Measurements from ENCODE around the gene CRYBG3. TPM values are rescaled to one million over a fixed set of nuclear protein-coding genes. Genes with fewer than 3 reads are reported as not detected.

Gene CRYBG3
- total RNA-seq, 2 donors from 2014 or later, result 15.7 to 22.2 TPM

GRCh38 chr3:97871801-97872524 lies 50.2 kb downstream of the CRYBG3 start:
- no peaks in the 10 kb centered on the region for H3K9me3 ChIP-seq
- no peak overlapping the region for H3K9ac ChIP-seq (ENCODE audit: low read depth in 2 of 2, low read length in 2 of 2)
- H3K4me1 ChIP-seq, result no peaks in the 10 kb centered on the region
- no peaks in the 10 kb centered on the region for H3K27me3 ChIP-seq
- no peak overlapping the region for H3K4me3 ChIP-seq
- DNase-seq, result no peak
- intact Hi-C loops (cut with DNase I), result loop anchor here (10.0 kb wide), 1 partner anchor 73 kb away; no protein-coding TSS in a partner anchor
- TF ChIP-seq CTCF (IDR thresholded peaks at IDR 0.05), result no peak
- H3K27ac ChIP-seq, result no peak overlapping the region
- H3K36me3 ChIP-seq, result no peaks in the 10 kb centered on the region

- Histone ChIP-seq H3K4me1 (no peaks in the 10 kb centered on the region), H3K36me3 (no peaks in the 10 kb centered on the region), H3K9me3 (no peaks in the 10 kb centered on the region), H3K4me3 (no peak overlapping the region), H3K27ac (no peak overlapping the region), H3K9ac (ENCODE audit: low read depth in 2 of 2, low read length in 2 of 2) (no peak overlapping the region), H3K27me3 (no peaks in the 10 kb centered on the region)
- intact Hi-C loops (cut with DNase I), result loop anchor here (10.0 kb wide), 1 partner anchor 72 kb away; no protein-coding TSS in a partner anchor
- DNase-seq, result no peak
- no peak for TF ChIP-seq CTCF (IDR thresholded peaks at IDR 0.05)
These were observed 50.8 kb downstream of the CRYBG3 start for GRCh38 chr3:97872525-97873042.

- DNase-seq, result no peak
- Histone ChIP-seq H3K4me1 (peaks cover 4% of the 10 kb centered on the region), H3K27me3 (no peaks in the 10 kb centered on the region), H3K36me3 (no peaks in the 10 kb centered on the region), H3K9ac (ENCODE audit: low read depth in 2 of 2, low read length in 2 of 2) (no peak overlapping the region), H3K27ac (no peak overlapping the region), H3K9me3 (no peaks in the 10 kb centered on the region), H3K4me3 (no peak overlapping the region)
- no peak for TF ChIP-seq CTCF (IDR thresholded peaks at IDR 0.05)
- intact Hi-C loops (cut with DNase I), result no loop called here
These were observed 58.5 kb downstream of the CRYBG3 start for GRCh38 chr3:97880267-97880666.

GRCh38 chr3:97882975-97883598 lies 61.3 kb downstream of the CRYBG3 start:
- no peak for DNase-seq
- intact Hi-C loops (cut with DNase I), result no loop called here
- H3K9ac ChIP-seq (ENCODE audit: low read depth in 2 of 2, low read length in 2 of 2), result no peak overlapping the region

GRCh38 chr3:97883736-97884135 lies 61.9 kb downstream of the CRYBG3 start:
- Histone ChIP-seq H3K27me3 (no peaks in the 10 kb centered on the region), H3K36me3 (no peaks in the 10 kb centered on the region), H3K27ac (no peak overlapping the region), H3K9ac (ENCODE audit: low read depth in 2 of 2, low read length in 2 of 2) (no peak overlapping the region), H3K4me1 (peaks cover 4% of the 10 kb centered on the region), H3K9me3 (no peaks in the 10 kb centered on the region), H3K4me3 (no peak overlapping the region)
- no peak for TF ChIP-seq CTCF (IDR thresholded peaks at IDR 0.05)
- intact Hi-C loops (cut with DNase I), result no loop called here
- no peak for DNase-seq

More at GRCh38 chr3:97882975-97883598, 61.3 kb downstream of the CRYBG3 start:
- Histone ChIP-seq H3K4me3 (no peak overlapping the region), H3K36me3 (no peaks in the 10 kb centered on the region), H3K4me1 (peaks cover 4% of the 10 kb centered on the region), H3K9me3 (no peaks in the 10 kb centered on the region), H3K27ac (no peak overlapping the region), H3K27me3 (no peaks in the 10 kb centered on the region)
- no peak for TF ChIP-seq CTCF (IDR thresholded peaks at IDR 0.05)

Measured in colonic mucosa (tissue), 4 donors.